Measurements from ENCODE around the gene TK1.
A peak's percentile ranks its signal among the peaks of the same experiment; 100 is the strongest.

Gene TK1

GRCh38 chr17:78131172-78132083 lies 55.4 kb downstream of the TK1 start:
- no peak overlapping the region for H3K4me3 ChIP-seq (ENCODE audit: low read length in 2 of 2)
- H3K4ac ChIP-seq (ENCODE audit: low read length), result no peak overlapping the region
- no peak overlapping the region for H2BK120ac ChIP-seq (ENCODE audit: low read depth, low read length)
- no peak overlapping the region for H4K8ac ChIP-seq (ENCODE audit: low read depth, low read length)
- H3K14ac ChIP-seq (ENCODE audit: low read length), result peak overlapping the region; percentile 71
- H3K36me3 ChIP-seq (replicated peaks in 1 of 2; ENCODE audit: control insufficient read depth in 2 of 2, insufficient read depth in 2 of 2, low read length in 2 of 2), result no peaks in the 10 kb centered on the region
- peaks cover 6% of the 10 kb centered on the region for H3K79me1 ChIP-seq (ENCODE audit: low read depth, low read length)
- H2BK12ac ChIP-seq (ENCODE audit: low read length), result peak overlapping the region; percentile 36
- peak overlapping the region; percentile 87 for H3K18ac ChIP-seq (ENCODE audit: low read length)
- H3K4me2 ChIP-seq (ENCODE audit: insufficient read depth, low read length, poor library complexity, severe bottlenecking), result peak overlapping the region; percentile 49
- WGBS, 2 donors (ENCODE audit: extremely low coverage in 2 of 2, insufficient read length in 2 of 2, insufficient replicate concordance in 1 of 2), result no CpG with 5 or more reads among the region's 74 CpGs
- H2AK5ac ChIP-seq (ENCODE audit: low read depth, low read length), result peak overlapping the region; percentile 84
- H4K91ac ChIP-seq (ENCODE audit: low read depth, low read length, poor library complexity), result no peak overlapping the region
- no peak overlapping the region for H2BK5ac ChIP-seq (ENCODE audit: low read length)
- no peak overlapping the region for H3K27ac ChIP-seq (replicated peaks; ENCODE audit: low read length)
- peak overlapping the region; percentile 75 for H2BK15ac ChIP-seq (ENCODE audit: low read length)
- peaks cover 6 to 57% (median 26%) of the 10 kb centered on the region in 3 experiments for H3K27me3 ChIP-seq (ENCODE audit: control insufficient read depth in 3 of 3, insufficient read depth in 3 of 3, low read depth in 1 of 3, low read length in 3 of 3)
- H2AFZ ChIP-seq (ENCODE audit: low read length), result no peak overlapping the region
- peaks cover 0 to 4% of the 10 kb centered on the region in 2 donors for H3K9me3 ChIP-seq (replicated peaks in 1 of 2; ENCODE audit: control insufficient read depth in 2 of 2, insufficient read depth in 1 of 2, low read depth in 1 of 2, low read length in 2 of 2)
- peak overlapping the region; percentile 53 for H3K23ac ChIP-seq (ENCODE audit: low read depth, low read length, poor library complexity)
- H3K4me1 ChIP-seq (ENCODE audit: control insufficient read depth in 2 of 2, insufficient read depth in 1 of 2, low read depth in 1 of 2, low read length in 2 of 2), result peaks cover 16 to 28% of the 10 kb centered on the region in 2 donors
- DNase-seq (ENCODE audit: low spot score), result no peak
- H3K9ac ChIP-seq (ENCODE audit: low read depth, low read length, poor library complexity), result no peak overlapping the region

GRCh38 chr17:78130437-78131101 lies 56.3 kb downstream of the TK1 start, which contains the start of gene TMC8:
TSS of gene TMC8 (plus strand) at chr17:78130771. CDS start at chr17:78131589, 818 bp downstream.
- Histone ChIP-seq H3K4me3 (ENCODE audit: low read length in 2 of 2) (no peak within 1 kb of the TSS), H2BK5ac (ENCODE audit: low read length) (peak within 1 kb of the TSS; percentile 48), H4K91ac (ENCODE audit: low read depth, low read length, poor library complexity) (no peak within 1 kb of the TSS), H3K4ac (ENCODE audit: low read length) (no peak within 1 kb of the TSS), H3K4me2 (ENCODE audit: insufficient read depth, low read length, poor library complexity, severe bottlenecking) (peak within 1 kb of the TSS; percentile 49), H3K18ac (ENCODE audit: low read length) (peak within 1 kb of the TSS; percentile 87), H3K9ac (ENCODE audit: low read depth, low read length, poor library complexity) (peak within 1 kb of the TSS; percentile 55), H3K36me3 (replicated peaks in 1 of 2; ENCODE audit: control insufficient read depth in 2 of 2, insufficient read depth in 2 of 2, low read length in 2 of 2) (no peaks in the 10 kb centered on the region), H2BK15ac (ENCODE audit: low read length) (peak within 1 kb of the TSS; percentile 98), H3K27ac (replicated peaks; ENCODE audit: low read length) (no peak within 1 kb of the TSS), H3K23ac (ENCODE audit: low read depth, low read length, poor library complexity) (peak within 1 kb of the TSS; percentile 53), H2BK120ac (ENCODE audit: low read depth, low read length) (no peak within 1 kb of the TSS), H2BK12ac (ENCODE audit: low read length) (peak within 1 kb of the TSS; percentile 99), H3K27me3 (ENCODE audit: control insufficient read depth in 3 of 3, insufficient read depth in 3 of 3, low read depth in 1 of 3, low read length in 3 of 3) (peaks cover 6 to 57% (median 26%) of the 10 kb centered on the region in 3 experiments), H3K79me1 (ENCODE audit: low read depth, low read length) (peaks cover 9% of the 10 kb centered on the region), H3K14ac (ENCODE audit: low read length) (peak within 1 kb of the TSS; percentile 56), H3K4me1 (ENCODE audit: control insufficient read depth in 2 of 2, insufficient read depth in 1 of 2, low read depth in 1 of 2, low read length in 2 of 2) (peaks cover 16 to 28% of the 10 kb centered on the region in 2 donors), H2AK5ac (ENCODE audit: low read depth, low read length) (peak within 1 kb of the TSS; percentile 100), H4K8ac (ENCODE audit: low read depth, low read length) (peak within 1 kb of the TSS; percentile 92), H2AFZ (ENCODE audit: low read length) (peak within 1 kb of the TSS; percentile 82), H3K9me3 (replicated peaks in 1 of 2; ENCODE audit: control insufficient read depth in 2 of 2, insufficient read depth in 1 of 2, low read depth in 1 of 2, low read length in 2 of 2) (peaks cover 0 to 4% of the 10 kb centered on the region in 2 donors)
- WGBS, 2 donors (ENCODE audit: extremely low coverage in 2 of 2, insufficient read length in 2 of 2, insufficient replicate concordance in 1 of 2), result no CpG with 5 or more reads among the region's 10 CpGs
- no peak for DNase-seq (ENCODE audit: low spot score)

- no CpG with 5 or more reads among the region's 5 CpGs for WGBS, 2 donors (ENCODE audit: extremely low coverage in 2 of 2, insufficient read length in 2 of 2, insufficient replicate concordance in 1 of 2)
- H3K79me1 ChIP-seq (ENCODE audit: low read depth, low read length), result peaks cover 9% of the 10 kb centered on the region
- DNase-seq (ENCODE audit: low spot score), result no peak
- H2BK5ac ChIP-seq (ENCODE audit: low read length), result no peak overlapping the region
- peak overlapping the region; percentile 98 for H2BK15ac ChIP-seq (ENCODE audit: low read length)
- no peak overlapping the region for H3K18ac ChIP-seq (ENCODE audit: low read length)
- H3K9me3 ChIP-seq (replicated peaks in 1 of 2; ENCODE audit: control insufficient read depth in 2 of 2, insufficient read depth in 1 of 2, low read depth in 1 of 2, low read length in 2 of 2), result peaks cover 0 to 4% of the 10 kb centered on the region in 2 donors
- peaks cover 6 to 57% (median 23%) of the 10 kb centered on the region in 3 experiments for H3K27me3 ChIP-seq (ENCODE audit: control insufficient read depth in 3 of 3, insufficient read depth in 3 of 3, low read depth in 1 of 3, low read length in 3 of 3)
- H3K4me2 ChIP-seq (ENCODE audit: insufficient read depth, low read length, poor library complexity, severe bottlenecking), result no peak overlapping the region
- peak overlapping the region; percentile 71 for H2AK5ac ChIP-seq (ENCODE audit: low read depth, low read length)
- no peak overlapping the region for H3K4ac ChIP-seq (ENCODE audit: low read length)
- peak overlapping the region; percentile 82 for H2AFZ ChIP-seq (ENCODE audit: low read length)
- no peak overlapping the region for H2BK120ac ChIP-seq (ENCODE audit: low read depth, low read length)
- H3K4me1 ChIP-seq (ENCODE audit: control insufficient read depth in 2 of 2, insufficient read depth in 1 of 2, low read depth in 1 of 2, low read length in 2 of 2), result peaks cover 16 to 28% of the 10 kb centered on the region in 2 donors
- no peak overlapping the region for H4K91ac ChIP-seq (ENCODE audit: low read depth, low read length, poor library complexity)
- peak overlapping the region; percentile 99 for H2BK12ac ChIP-seq (ENCODE audit: low read length)
- no peak overlapping the region for H3K14ac ChIP-seq (ENCODE audit: low read length)
- H3K23ac ChIP-seq (ENCODE audit: low read depth, low read length, poor library complexity), result no peak overlapping the region
- H3K9ac ChIP-seq (ENCODE audit: low read depth, low read length, poor library complexity), result peak overlapping the region; percentile 55
- no peak overlapping the region for H3K4me3 ChIP-seq (ENCODE audit: low read length in 2 of 2)
- no peak overlapping the region for H3K27ac ChIP-seq (replicated peaks; ENCODE audit: low read length)
- H3K36me3 ChIP-seq (replicated peaks in 1 of 2; ENCODE audit: control insufficient read depth in 2 of 2, insufficient read depth in 2 of 2, low read length in 2 of 2), result no peaks in the 10 kb centered on the region
- H4K8ac ChIP-seq (ENCODE audit: low read depth, low read length), result peak overlapping the region; percentile 92
These were observed 56.8 kb downstream of the TK1 start for GRCh38 chr17:78130090-78130436.
